K562 (cell line): Measurements from ENCODE around the gene GORASP1. TPM values are rescaled to one million over a fixed set of nuclear protein-coding genes. Genes with fewer than 3 reads are reported as not detected.

Experiments used
- BHLHE40 ChIP-seq: IDR thresholded peaks from 2 replicates; pipeline ENCODE4 v1.6.1; 2011; ENCODE audit warnings: low read length, improper control_type of control experiment
- CTBP1 ChIP-seq: fragments of 450-650 bp; IDR thresholded peaks from 2 replicates; pipeline ENCODE4 v1.6.1; 2016; ENCODE audit warnings: borderline replicate concordance
- CTCF ChIP-seq, 3 experiments: IDR thresholded peaks in 2 of 3; conservative IDR thresholded peaks in 1 of 3; 2 replicates each; pipeline ENCODE4 v1.5.1; 2011 to 2012; ENCODE audit warnings: low read length in 3 of 3, mild to moderate bottlenecking in 3 of 3, control low read depth in 2 of 3, improper control_type of control experiment in 1 of 3, inconsistent platforms in 1 of 3, low read depth in 1 of 3, mixed read lengths in 1 of 3, moderate library complexity in 1 of 3; ENCODE audit not compliant: insufficient read depth in 2 of 3
- DACH1 ChIP-seq: fragments of 450-650 bp; IDR thresholded peaks from 2 replicates; pipeline ENCODE4 v1.6.1; 2018; ENCODE audit not compliant: partially characterized antibody
- DNMT1 ChIP-seq: fragments of 450-650 bp; IDR thresholded peaks from 2 replicates; pipeline ENCODE4 v1.6.1; 2016; ENCODE audit warnings: antibody characterized with exemption, mild to moderate bottlenecking
- ELF1 ChIP-seq: fragments of 200-800 bp; sonication (Bioruptor generic); IDR thresholded peaks from 2 replicates; pipeline ENCODE4 v1.6.1; 2016; ENCODE audit warnings: missing genetic modification characterization, missing compliant biosample characterization
- NELFE ChIP-seq: IDR thresholded peaks from 2 replicates; pipeline ENCODE4 v1.6.1; 2011; ENCODE audit warnings: mild to moderate bottlenecking; ENCODE audit not compliant: insufficient read depth, insufficient read length
- PTBP1 ChIP-seq: fragments of 200-400 bp; formaldehyde crosslinking; IDR thresholded peaks from 2 replicates; pipeline ENCODE4 v1.6.1; 2017; ENCODE audit warnings: low read depth, low read length
- RNF219 ChIP-seq: fragments of 250-450 bp; sonication (Bioruptor Pico); IDR thresholded peaks from 2 replicates; pipeline ENCODE4 v1.5.0; 2022; ENCODE audit warnings: mild to moderate bottlenecking
- SAP30 ChIP-seq: fragments of 200-600 bp; sonication (generic); IDR thresholded peaks from 2 replicates; pipeline ENCODE4 v1.6.1; 2012; ENCODE audit warnings: borderline replicate concordance, low read depth, mild to moderate bottlenecking, moderate library complexity, low read length, control low read depth, inconsistent platforms; ENCODE audit not compliant: insufficient read depth, poor library complexity, severe bottlenecking
- SOX6 ChIP-seq: fragments of 450-650 bp; IDR thresholded peaks from 2 replicates; pipeline ENCODE4 v1.6.1; 2014; ENCODE audit warnings: mild to moderate bottlenecking
- TAF9B ChIP-seq: fragments of 450-650 bp; IDR thresholded peaks from 2 replicates; pipeline ENCODE4 v1.6.1; 2018; ENCODE audit warnings: mild to moderate bottlenecking; ENCODE audit not compliant: partially characterized antibody
- ZNF696 ChIP-seq: fragments of 250-450 bp; sonication (Bioruptor Pico); conservative IDR thresholded peaks from 2 replicates; pipeline ENCODE4 v1.4.0; 2020; ENCODE audit warnings: mild to moderate bottlenecking, moderate library complexity
- ZNF740 ChIP-seq, 3 experiments: fragments of 200-800 bp in 1 of 3; sonication (Bioruptor generic) in 1 of 3; sonication (generic) in 1 of 3; formaldehyde crosslinking in 1 of 3; IDR thresholded peaks; 2 replicates each; pipeline versions ENCODE4 v1.6.1 to v1.8.0; 2016 to 2022; ENCODE audit warnings: mild to moderate bottlenecking in 2 of 3, missing compliant biosample characterization in 2 of 3, missing genetic modification characterization in 2 of 3, missing genetic modification reagents in 1 of 3
- polyA plus RNA-seq, 8 experiments: library from polyadenylated mRNA; depleted of rRNA in 4 of 8; stranded (reverse) in 5 of 8; unstranded in 3 of 8; fragments of >200 nt; fragmentation: Nextera tagmentation in 2 of 8; fragmentation: Illumina TruSeq in 1 of 8; extraction: Ambion mirVana in 2 of 8; extraction: Trizol in 1 of 8; gene quantifications; 2 replicates each; pipeline versions ENCODE4 v1.2.1 to v1.2.3, GENCODE V29; 2011 to 2014; ENCODE audit warnings: inconsistent platforms in 1 of 8, missing spikeins in 1 of 8
- total RNA-seq, 7 experiments: library from RNA; depleted of rRNA in 6 of 7; stranded (reverse); fragments of >200 nt in 6 of 7; fragmentation: Illumina TruSeq in 2 of 7; extraction: Trizol in 2 of 7; gene quantifications; 2 replicates each; pipeline versions ENCODE4 v1.2.1 to v1.2.3, GENCODE V29; 2011 to 2021; ENCODE audit warnings: low replicate concordance in 1 of 7
- TF ChIP-seq, protein P1 (sequence below): fragments of 250-450 bp; sonication (Bioruptor Pico); IDR thresholded peaks from 2 replicates; pipeline ENCODE4 v1.5.0; 2021
- TF ChIP-seq, protein P2 (sequence below), 2 experiments: fragments of 150-350 bp in 1 of 2; IDR thresholded peaks; 2 replicates each; pipeline ENCODE4 v1.6.1; 2012 to 2016; ENCODE audit warnings: low read depth in 2 of 2, low read length in 2 of 2, mild to moderate bottlenecking in 1 of 2, moderate library complexity in 1 of 2

The GORASP1 gene
- total and polyA plus RNA-seq, 9 of the 15 experiments (the other 6 are each of a cell fraction or from before 2014, with no cell fraction given): 8.4 to 87.9 (median 67.6) TPM

GRCh38 chr3:39124876-39125840 is 17.7 kb upstream of the GORASP1 start (continued):
- TF ChIP-seq TAF9B (no peak), ELF1 (peak; percentile 44; the same call in 1 of the 2 replicates), PTBP1 (no peak), SAP30 (no peak), RNF219 (CRISPR knock-in tag) (no peak), NELFE (no peak), DNMT1 (no peak), CTCF (IDR thresholded peaks at IDR 0.05 in 2 of 3, conservative IDR thresholded peaks at IDR 0.05 in 1 of 3; ENCODE audit: insufficient read depth in 2 of 3, low read depth in 1 of 3, low read length in 3 of 3) (peak; percentile 70 to 77 (median 72)), BHLHE40 (no peak), ZNF740 (CRISPR knock-in tag; IDR thresholded peaks at IDR 0.05) (0 out of 2 replicates have a peak, but pooled peaks have one; percentile 23), ZNF740 (tag; IDR thresholded peaks at IDR 0.05) (no peak), DACH1 (no peak), SOX6 (no peak), ZNF696 (no peak), CTBP1 (peak; percentile 67; the same call in 1 of the 2 replicates)
- TF ChIP-seq, protein P1, sequence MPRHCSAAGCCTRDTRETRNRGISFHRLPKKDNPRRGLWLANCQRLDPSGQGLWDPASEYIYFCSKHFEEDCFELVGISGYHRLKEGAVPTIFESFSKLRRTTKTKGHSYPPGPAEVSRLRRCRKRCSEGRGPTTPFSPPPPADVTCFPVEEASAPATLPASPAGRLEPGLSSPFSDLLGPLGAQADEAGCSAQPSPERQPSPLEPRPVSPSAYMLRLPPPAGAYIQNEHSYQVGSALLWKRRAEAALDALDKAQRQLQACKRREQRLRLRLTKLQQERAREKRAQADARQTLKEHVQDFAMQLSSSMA (CRISPR knock-in tag): no peak
- TF ChIP-seq, protein P2, sequence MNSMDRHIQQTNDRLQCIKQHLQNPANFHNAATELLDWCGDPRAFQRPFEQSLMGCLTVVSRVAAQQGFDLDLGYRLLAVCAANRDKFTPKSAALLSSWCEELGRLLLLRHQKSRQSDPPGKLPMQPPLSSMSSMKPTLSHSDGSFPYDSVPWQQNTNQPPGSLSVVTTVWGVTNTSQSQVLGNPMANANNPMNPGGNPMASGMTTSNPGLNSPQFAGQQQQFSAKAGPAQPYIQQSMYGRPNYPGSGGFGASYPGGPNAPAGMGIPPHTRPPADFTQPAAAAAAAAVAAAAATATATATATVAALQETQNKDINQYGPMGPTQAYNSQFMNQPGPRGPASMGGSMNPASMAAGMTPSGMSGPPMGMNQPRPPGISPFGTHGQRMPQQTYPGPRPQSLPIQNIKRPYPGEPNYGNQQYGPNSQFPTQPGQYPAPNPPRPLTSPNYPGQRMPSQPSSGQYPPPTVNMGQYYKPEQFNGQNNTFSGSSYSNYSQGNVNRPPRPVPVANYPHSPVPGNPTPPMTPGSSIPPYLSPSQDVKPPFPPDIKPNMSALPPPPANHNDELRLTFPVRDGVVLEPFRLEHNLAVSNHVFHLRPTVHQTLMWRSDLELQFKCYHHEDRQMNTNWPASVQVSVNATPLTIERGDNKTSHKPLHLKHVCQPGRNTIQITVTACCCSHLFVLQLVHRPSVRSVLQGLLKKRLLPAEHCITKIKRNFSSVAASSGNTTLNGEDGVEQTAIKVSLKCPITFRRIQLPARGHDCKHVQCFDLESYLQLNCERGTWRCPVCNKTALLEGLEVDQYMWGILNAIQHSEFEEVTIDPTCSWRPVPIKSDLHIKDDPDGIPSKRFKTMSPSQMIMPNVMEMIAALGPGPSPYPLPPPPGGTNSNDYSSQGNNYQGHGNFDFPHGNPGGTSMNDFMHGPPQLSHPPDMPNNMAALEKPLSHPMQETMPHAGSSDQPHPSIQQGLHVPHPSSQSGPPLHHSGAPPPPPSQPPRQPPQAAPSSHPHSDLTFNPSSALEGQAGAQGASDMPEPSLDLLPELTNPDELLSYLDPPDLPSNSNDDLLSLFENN (IDR thresholded peaks at IDR 0.05; ENCODE audit: low read depth in 2 of 2, low read length in 2 of 2): no peak
